Panc1 (cell line): ENCODE data around the gene C5orf34. TPM values are rescaled to one million over a fixed set of nuclear protein-coding genes. Genes with fewer than 3 reads are reported as not detected.

Source experiments
- ATAC-seq: fragments of 200-7000 bp; cut with Tn5 transposase; 2 replicates; pipeline ENCODE4 v1.9.1; 2020; ENCODE audit warnings: mild to moderate bottlenecking, moderate library complexity
- BruUV-seq: library from RNA; stranded (reverse); fragments of 400-500 nt; replicated peaks from 2 replicates; lab custom pipeline; 2021; lab: Mats Ljungman, UMichigan
- CTCF ChIA-PET: fragments of 300-600 bp; sonication (Branson Sonifier 250); formaldehyde crosslinking; loops from one replicate; lab custom pipeline; 2022; ENCODE audit warnings: antibody characterized with exemption; lab: Charles Lee
- POLR2A ChIA-PET: fragments of 300-600 bp; sonication (Branson Sonifier 250); formaldehyde crosslinking; loops from one replicate; lab custom pipeline; 2022; ENCODE audit warnings: antibody characterized with exemption; lab: Charles Lee
- DNase-seq: peaks from one replicate; pipeline ENCODE4 v3.0.0-alpha.2; 2010; ENCODE audit warnings: low read depth, low spot score
- H3K27ac ChIP-seq: 2 replicates; pipeline ENCODE4 v1.5.1; 2011; ENCODE audit warnings: mild to moderate bottlenecking, low read length, inconsistent platforms
- H3K27me3 ChIP-seq: fragments of 200-500 bp; sonication (Bioruptor generic); 2 replicates; pipeline ENCODE4 v1.6.0; 2014; ENCODE audit warnings: low read length, inconsistent platforms; ENCODE audit not compliant: control insufficient read depth, insufficient read depth
- H3K36me3 ChIP-seq: fragments of 200-500 bp; sonication (Bioruptor generic); 2 replicates; pipeline ENCODE4 v1.5.1; 2014; ENCODE audit warnings: inconsistent platforms, mild to moderate bottlenecking, low read length, moderate library complexity; ENCODE audit not compliant: control insufficient read depth, insufficient read depth
- H3K4me1 ChIP-seq: 2 replicates; pipeline ENCODE4 v1.5.1; 2011; ENCODE audit warnings: inconsistent platforms, mild to moderate bottlenecking, low read length, moderate library complexity; ENCODE audit not compliant: control insufficient read depth, insufficient read depth
- H3K4me3 ChIP-seq, 2 experiments: 2 replicates each; pipeline ENCODE4 v1.5.1; 2011 to 2012; ENCODE audit warnings: low read depth in 2 of 2, low read length in 2 of 2, mild to moderate bottlenecking in 2 of 2, inconsistent platforms in 1 of 2, moderate library complexity in 1 of 2
- H3K9me3 ChIP-seq: fragments of 200-500 bp; sonication (Bioruptor generic); 2 replicates; pipeline ENCODE4 v1.5.1; 2014; ENCODE audit warnings: low read depth, mild to moderate bottlenecking, inconsistent platforms, low read length, moderate library complexity; ENCODE audit not compliant: control insufficient read depth, insufficient read depth
- CTCF ChIP-seq: fragments of 450-650 bp; IDR thresholded peaks from 2 replicates; pipeline ENCODE4 v1.5.1; 2017; ENCODE audit warnings: mild to moderate bottlenecking
- POLR2AphosphoS5 ChIP-seq: IDR thresholded peaks from 2 replicates; pipeline ENCODE4 v1.6.1; 2012; ENCODE audit warnings: mild to moderate bottlenecking, low read depth, low read length, moderate library complexity
- REST ChIP-seq, 2 experiments: IDR thresholded peaks; 2 replicates each; pipeline ENCODE4 v1.6.1; 2011 to 2012; ENCODE audit warnings: low read depth in 2 of 2, control low read depth in 1 of 2, low read length in 1 of 2, mild to moderate bottlenecking in 1 of 2, moderate library complexity in 1 of 2; ENCODE audit not compliant: insufficient read depth in 1 of 2
- SIN3A ChIP-seq: IDR thresholded peaks from 2 replicates; pipeline ENCODE4 v1.6.1; 2012; ENCODE audit warnings: low read depth, mild to moderate bottlenecking, low read length, moderate library complexity, borderline replicate concordance; ENCODE audit not compliant: insufficient read depth
- TCF7L2 ChIP-seq: IDR thresholded peaks from 2 replicates; pipeline ENCODE4 v1.6.1; 2011; ENCODE audit warnings: mild to moderate bottlenecking, low read depth, low read length, inconsistent platforms
- in situ Hi-C: cut with HindIII; loops from 2 replicates; pipeline ENCODE4 v1.10.0; 2016; ENCODE audit warnings: low sequenced_read_pairs, low pct_unique_long_range_greater_than_20kb
- intact Hi-C: fragments of 100-400 bp; cut with micrococcal nuclease; formaldehyde crosslinking; loops from one replicate; pipeline ENCODE4 v1.10.0; 2022; ENCODE audit not compliant: unreplicated experiment
- total RNA-seq: library from RNA; stranded (reverse); gene quantifications from one replicate; pipeline ENCODE4 v1.2.1, GENCODE V29; 2021; ENCODE audit not compliant: unreplicated experiment

The C5orf34 gene
- total RNA-seq, 1 experiment from 2014 or later = 6.3 TPM

GRCh38 chr5:43530648-43531047 is 15.7 kb upstream of the C5orf34 start:
- no peak for ATAC-seq
- no TSS peak for BruUV-seq
- in situ Hi-C loops (no loop called here), intact Hi-C loops (no loop called here)
- Histone ChIP-seq H3K4me3 (no peak overlapping the region), H3K27me3 (no peaks in the 10 kb centered on the region), H3K9me3 (no peaks in the 10 kb centered on the region), H3K36me3 (peaks cover 65% of the 10 kb centered on the region), H3K4me1 (no peaks in the 10 kb centered on the region), H3K27ac (no peak overlapping the region)
- POLR2A ChIA-PET = no interaction called here
- CTCF ChIA-PET = no interaction called here
- DNase-seq = no peak
- no peak for TF ChIP-seq CTCF

GRCh38 chr5:43523662-43524072 is 8.7 kb upstream of the C5orf34 start:
- Histone ChIP-seq H3K27me3 (no peaks in the 10 kb centered on the region), H3K36me3 (peaks cover 19% of the 10 kb centered on the region), H3K4me3 (no peak overlapping the region), H3K4me1 (no peaks in the 10 kb centered on the region), H3K27ac (no peak overlapping the region), H3K9me3 (no peaks in the 10 kb centered on the region)
- CTCF ChIA-PET = no interaction called here
- BruUV-seq = no TSS peak
- POLR2A ChIA-PET = interaction anchor here (1.1 kb wide), 1 partner anchor 17 kb away, joined by 4 read pairs; no protein-coding TSS in a partner anchor
- in situ Hi-C loops = no loop called here
- intact Hi-C loops = no loop called here
- DNase-seq (no peak), ATAC-seq (peak; percentile 56; the same call in 1 of the 2 replicates)
- no peak for TF ChIP-seq CTCF
- no peak for TF ChIP-seq SIN3A
- no peak for TF ChIP-seq POLR2AphosphoS5
- TF ChIP-seq REST (IDR thresholded peaks at IDR 0.05; ENCODE audit: insufficient read depth in 1 of 2, low read depth in 2 of 2, low read length in 1 of 2) = no peak
- TF ChIP-seq TCF7L2 = no peak
